OCI-LY3 (cell line): ENCODE results near the gene CD79A.
A peak's percentile ranks its signal among the peaks of the same experiment; 100 is the strongest.
"Not testable (repeated sequence)": the region's sequence is repeated elsewhere in the genome, so short reads cannot be mapped to it uniquely, and the experiment has no call there.

Source experiments
- H2AFZ ChIP-seq: fragments of 200-600, 300-600 bp; shearing (Covaris generic); 2 replicates; pipeline ENCODE4 v1.6.0; 2014; ENCODE audit warnings: antibody characterized with exemption, low read depth, low read length
- H3K27ac ChIP-seq: fragments of 200-600, 300-600 bp; sonication (generic); 2 replicates; pipeline ENCODE4 v1.5.1; 2014; ENCODE audit warnings: mild to moderate bottlenecking, low read length, moderate library complexity, mixed read lengths
- H3K27me3 ChIP-seq: fragments of 200-600, 300-600 bp; sonication (generic); 2 replicates; pipeline ENCODE4 v1.6.1; 2014; ENCODE audit warnings: low read depth, low read length, mixed read lengths
- H3K36me3 ChIP-seq: fragments of 200-600, 300-600 bp; sonication (generic); replicated peaks from 2 replicates; pipeline ENCODE3; 2014; ENCODE audit warnings: low read depth, low read length, mixed read lengths
- H3K4me1 ChIP-seq: fragments of 300-600, 200-600 bp; sonication (generic); 2 replicates; pipeline ENCODE4 v1.6.1; 2014; ENCODE audit warnings: low read length, mixed read lengths
- H3K4me2 ChIP-seq: fragments of 200-600, 300-600 bp; sonication (generic); 2 replicates; pipeline ENCODE4 v1.6.1; 2014; ENCODE audit warnings: low read length, mixed read lengths
- H3K4me3 ChIP-seq: fragments of 300-600, 200-600 bp; sonication (generic); 2 replicates; pipeline ENCODE4 v1.5.1; 2014; ENCODE audit warnings: antibody characterized with exemption, mild to moderate bottlenecking, low read length, moderate library complexity
- H3K79me2 ChIP-seq: fragments of 300-600, 200-600 bp; shearing (Covaris generic); 2 replicates; pipeline ENCODE4 v1.6.1; 2014; ENCODE audit warnings: mild to moderate bottlenecking, low read length, mixed read lengths
- H3K9ac ChIP-seq: fragments of 300-600, 200-600 bp; shearing (Covaris generic); 2 replicates; pipeline ENCODE4 v1.6.0; 2014; ENCODE audit warnings: mild to moderate bottlenecking, low read length, moderate library complexity
- H3K9me3 ChIP-seq: fragments of 200-600, 300-600 bp; shearing (Covaris generic); 2 replicates; pipeline ENCODE4 v1.6.1; 2014; ENCODE audit warnings: low read length, mixed read lengths; ENCODE audit not compliant: insufficient read depth
- H4K20me1 ChIP-seq: fragments of 200-600, 300-600 bp; sonication (generic); 2 replicates; pipeline ENCODE4 v1.6.1; 2016; ENCODE audit warnings: low read length, mixed read lengths; ENCODE audit not compliant: insufficient read depth
- CTCF ChIP-seq: fragments of 200-600, 300-600 bp; sonication (generic); IDR thresholded peaks from 2 replicates; pipeline ENCODE4 v1.5.1; 2014; ENCODE audit warnings: antibody characterized with exemption, low read length, low read depth
- EZH2phosphoT487 ChIP-seq: fragments of 200-600 bp; shearing (Covaris generic); IDR thresholded peaks from 2 replicates; pipeline ENCODE4 v1.6.1; 2018; ENCODE audit warnings: antibody characterized with exemption, mixed run types, low read depth

The CD79A gene

GRCh38 chr19:41871573-41872383 is 5.3 kb upstream of the CD79A start:
- peaks cover 58% of the 10 kb centered on the region for H4K20me1 ChIP-seq
- no peak overlapping the region for H3K4me2 ChIP-seq
- no peak overlapping the region for H3K9ac ChIP-seq
- peaks cover 42% of the 10 kb centered on the region for H3K36me3 ChIP-seq
- no peak overlapping the region for H2AFZ ChIP-seq
- no peaks in the 10 kb centered on the region for H3K27me3 ChIP-seq
- no peak overlapping the region for H3K4me3 ChIP-seq
- H3K79me2 ChIP-seq, result peaks cover 23% of the 10 kb centered on the region
- H3K9me3 ChIP-seq, result peaks cover 4% of the 10 kb centered on the region; the same call in 1 of the 2 replicates
- TF ChIP-seq CTCF (no peak), EZH2phosphoT487 (no peak)
- H3K4me1 ChIP-seq, result peaks cover 61% of the 10 kb centered on the region
- peak overlapping the region; percentile 70 for H3K27ac ChIP-seq

GRCh38 chr19:41872384-41872774 is 4.7 kb upstream of the CD79A start:
- no peaks in the 10 kb centered on the region for H3K27me3 ChIP-seq
- H3K4me2 ChIP-seq, result no peak overlapping the region
- peak overlapping the region; percentile 70 for H3K27ac ChIP-seq
- peaks cover 20% of the 10 kb centered on the region for H3K79me2 ChIP-seq
- peaks cover 4% of the 10 kb centered on the region; the same call in 1 of the 2 replicates for H3K9me3 ChIP-seq
- no peak overlapping the region for H3K4me3 ChIP-seq
- no peak for TF ChIP-seq EZH2phosphoT487
- TF ChIP-seq CTCF, result no peak
- peaks cover 62% of the 10 kb centered on the region for H3K4me1 ChIP-seq
- no peak overlapping the region for H3K9ac ChIP-seq
- H2AFZ ChIP-seq, result no peak overlapping the region
- H4K20me1 ChIP-seq, result peaks cover 52% of the 10 kb centered on the region
- peaks cover 39% of the 10 kb centered on the region for H3K36me3 ChIP-seq

GRCh38 chr19:41872775-41873647 is 4.1 kb upstream of the CD79A start:
- Histone ChIP-seq H3K79me2 (peaks cover 20% of the 10 kb centered on the region), H3K36me3 (peaks cover 37% of the 10 kb centered on the region), H3K27ac (peak overlapping the region; percentile 70), H2AFZ (no peak overlapping the region), H4K20me1 (peaks cover 46% of the 10 kb centered on the region), H3K9ac (no peak overlapping the region), H3K4me3 (no peak overlapping the region), H3K9me3 (peaks cover 4% of the 10 kb centered on the region; the same call in 1 of the 2 replicates), H3K4me1 (peaks cover 56% of the 10 kb centered on the region), H3K4me2 (no peak overlapping the region), H3K27me3 (no peaks in the 10 kb centered on the region)
- TF ChIP-seq EZH2phosphoT487 (no peak), CTCF (peak; percentile 96)

GRCh38 chr19:41875973-41876372 is 1.1 kb upstream of the CD79A start:
- H3K27me3 ChIP-seq, H3K9me3 ChIP-seq: not testable (repeated sequence)
- Histone ChIP-seq H3K4me2 (peak overlapping the region; percentile 89), H3K9ac (peak overlapping the region; percentile 27), H3K79me2 (peaks cover 29% of the 10 kb centered on the region), H3K4me1 (peaks cover 42% of the 10 kb centered on the region), H3K4me3 (peak overlapping the region; percentile 56), H3K36me3 (peaks cover 32% of the 10 kb centered on the region), H2AFZ (peak overlapping the region; percentile 28; the same call in 1 of the 2 replicates), H4K20me1 (peaks cover 32% of the 10 kb centered on the region), H3K27ac (peak overlapping the region; percentile 95)
